HG03565 (cell line): ENCODE results near the gene PDE6B.
"Not testable (repeated sequence)": the region's sequence is repeated elsewhere in the genome, so short reads cannot be mapped to it uniquely, and the experiment has no call there.

Experiments used
- ATAC-seq: cut with Tn5 transposase; IDR thresholded peaks from one replicate; pipeline ENCODE4 v1.9.1; 2021; ENCODE audit warnings: mild to moderate bottlenecking, moderate library complexity; ENCODE audit not compliant: unreplicated experiment

Gene PDE6B

GRCh38 chr4:682490-683172, 57.3 kb downstream of the PDE6B start:
- no peak for ATAC-seq

DNA sequence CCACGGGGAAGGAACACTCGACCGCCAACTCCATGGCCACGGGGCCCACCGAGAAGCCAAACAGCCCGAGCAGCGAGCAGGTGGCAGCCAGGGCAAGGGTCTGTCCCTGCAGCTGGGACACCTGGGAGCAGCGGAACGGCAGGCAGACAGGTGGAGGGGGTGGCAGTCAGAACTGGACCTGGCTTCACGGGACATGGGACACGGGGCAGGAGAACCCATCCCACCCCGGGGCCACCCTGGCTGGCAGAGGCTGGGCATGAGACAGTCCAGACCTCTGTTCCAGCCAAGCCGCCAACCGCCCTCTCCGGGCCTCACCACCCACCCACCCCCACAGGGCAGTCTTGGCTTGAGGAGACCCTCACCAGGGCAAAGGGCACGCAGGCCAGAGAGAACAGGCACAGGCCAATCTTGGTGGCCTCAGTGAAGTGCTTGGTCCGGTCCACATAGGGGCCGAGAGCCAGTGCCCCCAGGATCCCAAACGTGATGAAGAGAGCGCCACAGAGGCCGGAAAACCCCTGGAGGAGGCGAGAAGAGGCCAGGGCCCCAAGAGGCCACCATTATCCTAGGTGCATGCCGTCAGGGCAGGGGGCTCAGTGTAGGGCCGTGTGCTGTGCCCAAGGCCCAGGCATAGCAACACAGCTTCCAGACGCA, 58.0 kb downstream of the PDE6B start:
- ATAC-seq: no peak

DNA sequence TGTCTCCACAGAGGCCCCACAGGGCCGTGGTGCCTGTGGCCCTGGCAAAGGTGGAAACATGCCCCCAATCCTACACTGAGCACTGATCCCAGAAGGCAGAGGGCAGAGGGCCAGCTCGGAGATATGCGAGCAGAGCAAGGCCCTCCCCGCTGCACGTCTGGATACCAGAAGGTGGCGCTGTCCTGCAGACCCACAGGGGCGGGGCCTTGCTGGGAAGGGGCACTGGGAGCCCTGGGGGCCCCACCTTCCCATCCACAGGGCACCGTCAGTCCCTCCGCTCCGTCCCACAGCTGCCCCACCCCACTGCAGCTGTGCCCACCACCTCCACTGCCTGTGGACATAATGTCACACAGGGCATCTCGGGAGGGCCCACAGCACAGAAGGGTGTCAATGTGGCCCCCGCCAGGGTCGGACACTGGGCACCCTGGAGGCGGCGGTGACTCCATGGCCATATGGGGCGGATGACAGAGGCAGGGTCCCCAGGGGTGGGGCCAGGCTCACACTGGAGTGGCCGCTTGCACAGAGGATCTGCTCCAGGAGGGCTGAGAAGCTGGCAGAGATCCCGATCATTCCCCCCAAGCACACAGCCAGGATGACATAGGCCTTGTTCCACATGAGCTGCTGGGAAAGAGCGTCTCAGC, 58.7 kb downstream of the PDE6B start:
- no peak for ATAC-seq

- ATAC-seq: no peak
Observed at GRCh38 chr4:684623-685327, 59.4 kb downstream of the PDE6B start.

DNA sequence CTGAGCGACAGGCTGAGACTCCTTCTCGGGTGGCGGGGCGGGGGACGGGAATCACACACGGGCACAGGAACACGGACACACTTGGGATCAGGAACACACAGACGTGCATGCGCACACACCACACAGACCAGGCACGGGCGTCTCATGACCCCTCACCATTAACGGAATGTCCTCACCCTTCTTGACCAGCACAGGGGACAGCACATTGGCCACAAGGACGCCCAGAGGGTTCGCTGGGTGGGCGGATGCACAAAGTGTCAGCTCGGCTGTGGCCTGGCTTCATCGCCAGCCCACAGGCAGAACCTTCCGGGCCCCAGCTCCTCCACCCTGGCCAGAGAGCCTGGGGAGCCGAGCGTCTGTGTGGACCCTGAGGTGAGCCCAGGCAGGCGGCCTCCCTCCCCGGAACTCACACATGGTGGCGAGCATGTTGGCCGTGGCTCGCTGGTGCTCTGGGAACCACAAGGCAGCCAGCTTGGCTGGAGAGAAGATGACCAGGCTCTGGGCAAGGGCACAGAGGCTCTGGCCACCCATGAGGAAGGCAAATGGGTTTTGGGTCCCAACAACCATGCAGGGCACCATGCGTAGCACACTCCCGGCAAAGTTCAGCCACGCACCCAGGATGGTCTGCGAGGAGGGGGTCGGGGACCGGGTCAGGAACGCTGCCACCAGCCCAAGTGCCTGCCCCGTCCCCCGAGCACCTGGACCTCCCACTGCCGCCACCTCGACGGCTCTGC, 60.5 kb downstream of the PDE6B start:
- no peak for ATAC-seq

DNA sequence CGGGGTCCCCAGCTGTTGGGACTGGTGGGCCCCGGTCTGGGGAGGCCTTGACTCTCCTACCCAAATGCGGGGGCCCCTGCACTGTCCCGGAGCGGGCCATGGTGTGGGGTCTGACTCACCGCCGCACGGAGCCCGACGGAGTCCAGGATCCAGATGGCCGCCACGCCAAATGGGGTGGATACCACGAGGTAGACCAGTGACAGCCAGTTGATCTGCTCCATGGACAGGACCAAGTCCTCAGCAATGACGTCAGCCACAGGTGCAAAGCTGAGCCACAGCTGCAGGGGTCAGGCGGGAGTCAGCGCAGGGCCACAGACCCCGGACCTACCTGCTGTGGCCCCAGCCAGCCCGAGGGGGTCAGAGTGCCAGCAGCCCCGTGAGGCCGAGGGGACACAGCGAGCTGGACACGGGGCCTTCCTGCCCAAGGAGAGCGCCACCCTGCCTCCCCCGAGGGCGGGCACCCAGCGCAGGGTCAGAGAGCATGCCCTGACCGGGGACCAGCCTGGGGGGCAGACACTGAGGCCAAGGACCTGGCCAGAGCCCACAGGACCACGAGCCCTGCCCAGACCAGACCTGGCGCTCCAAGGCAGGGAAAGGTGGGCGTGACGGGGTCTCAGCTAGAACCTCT, 61.2 kb downstream of the PDE6B start:
- ATAC-seq: no peak

DNA sequence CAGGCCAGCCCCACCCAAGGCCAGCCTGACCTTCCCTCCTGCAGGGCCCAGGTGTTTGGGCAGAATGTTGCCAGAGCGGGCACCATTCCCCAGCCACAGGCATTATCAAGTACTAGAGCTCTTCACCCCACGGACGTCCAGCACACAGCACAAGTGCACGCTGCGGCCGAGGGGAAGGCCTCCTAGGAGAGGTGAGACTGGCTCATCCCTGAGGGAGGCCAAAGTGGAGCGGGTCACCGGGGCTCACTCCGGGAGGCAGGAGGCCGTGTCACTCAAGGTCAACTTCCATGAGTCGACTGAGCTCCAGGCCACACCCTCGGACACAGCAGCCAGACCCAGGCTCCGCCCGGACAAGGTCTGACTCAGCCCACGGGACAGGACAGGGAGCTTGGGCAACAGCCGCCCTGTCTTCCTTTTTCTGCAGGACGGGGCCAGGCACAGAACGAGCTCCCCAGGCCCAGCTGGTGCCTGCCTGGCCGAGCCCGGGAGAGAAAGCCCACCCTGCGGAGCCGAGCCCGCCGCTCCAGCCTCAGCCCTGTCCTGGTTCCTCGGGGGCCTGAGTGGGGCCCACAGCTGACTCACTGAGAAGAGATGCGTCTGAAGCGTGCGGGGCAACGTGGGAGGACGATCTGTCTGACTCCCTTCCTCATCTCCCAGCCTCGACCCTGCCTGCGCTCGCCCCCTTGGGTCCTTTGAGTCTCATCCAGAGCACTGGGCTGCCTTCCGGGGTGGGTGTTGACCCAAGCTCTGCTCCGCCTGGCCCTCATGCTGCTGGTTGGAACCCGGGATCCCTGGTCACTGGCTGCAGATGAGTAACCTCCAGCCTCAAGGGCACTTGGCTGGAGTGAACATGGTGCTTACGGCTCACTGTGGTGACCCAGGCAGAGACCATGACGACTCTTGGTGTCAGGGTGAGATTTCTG, 61.9 kb downstream of the PDE6B start:
- no peak for ATAC-seq

- no peak for ATAC-seq
Observed at GRCh38 chr4:687971-688853, 62.8 kb downstream of the PDE6B start.

GRCh38 chr4:688854-689681, 63.7 kb downstream of the PDE6B start, which contains the start of gene SLC49A3:
Gene SLC49A3 (minus strand): TSS chr4:689151. CDS start chr4:689127, 24 bp downstream.
- no peak for ATAC-seq

GRCh38 chr4:689723-690122, 64.3 kb downstream of the PDE6B start:
- ATAC-seq: no peak

DNA sequence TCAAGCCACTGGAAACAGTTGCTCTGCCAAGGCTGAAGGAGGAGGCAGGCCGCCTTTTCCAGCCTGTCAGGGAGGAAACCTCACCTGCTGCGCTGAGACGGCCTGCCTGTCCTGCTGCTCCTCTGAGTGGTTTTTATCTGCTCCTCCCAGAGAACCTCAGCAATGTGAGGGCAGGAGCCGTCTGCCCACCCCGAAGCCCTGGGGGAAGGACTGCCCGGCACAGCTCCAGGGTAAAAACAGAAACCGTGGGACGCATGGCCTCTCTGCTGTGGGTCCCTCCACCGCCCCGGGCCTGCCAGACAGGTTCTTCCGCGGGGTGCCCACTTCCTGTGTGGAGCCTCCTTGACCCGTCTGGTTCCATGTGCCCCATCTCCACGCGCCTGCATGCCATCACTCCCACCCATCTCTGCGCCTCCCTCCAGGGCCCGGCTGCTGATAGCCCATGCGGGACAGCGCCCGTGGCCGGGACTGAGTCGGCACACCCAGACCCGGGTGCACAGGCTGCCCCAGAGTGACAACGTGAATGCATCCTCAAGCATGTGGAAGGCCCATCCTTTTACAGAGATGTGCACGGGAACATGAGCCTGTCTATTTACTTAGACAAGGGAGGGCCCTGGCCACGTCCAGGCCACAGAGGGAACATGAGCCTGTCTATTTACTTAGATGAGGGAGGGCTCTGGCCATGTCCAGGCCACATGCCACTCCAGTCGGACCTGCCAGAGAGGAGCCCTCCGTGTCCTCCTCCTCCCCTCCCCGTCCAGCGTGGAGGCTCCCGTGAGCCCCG, 67.6 kb downstream of the PDE6B start:
- ATAC-seq: no peak

DNA sequence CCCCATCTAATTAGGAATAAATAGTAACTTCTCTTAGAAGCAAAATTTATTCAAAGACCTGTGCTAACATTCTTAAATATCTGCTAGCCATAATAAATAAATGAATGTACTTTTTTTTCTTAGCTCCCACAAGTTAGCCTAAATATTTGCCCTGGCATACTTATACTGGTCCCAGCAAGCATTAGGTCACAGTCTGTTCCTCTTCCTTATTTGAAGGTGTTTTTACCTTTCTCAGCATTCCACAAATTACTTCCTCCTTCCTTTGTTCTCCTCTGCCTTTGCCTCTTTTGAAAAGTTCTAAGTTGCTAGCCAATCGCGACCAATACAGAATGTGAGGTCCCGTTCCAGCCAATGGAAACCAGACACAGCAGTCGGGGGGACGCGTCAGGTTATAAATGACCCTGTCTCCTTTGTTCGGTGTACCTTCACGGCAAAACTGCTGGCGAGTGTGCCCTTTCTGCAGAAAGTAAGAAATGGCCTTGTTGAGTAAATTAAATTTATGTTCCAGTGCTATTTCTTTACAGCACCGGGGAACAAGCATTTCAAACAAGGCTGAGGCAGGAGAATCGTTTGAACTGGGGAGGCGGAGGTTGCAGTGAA, 69.1 kb downstream of the PDE6B start:
- ATAC-seq: not testable (repeated sequence)

- ATAC-seq: no peak
Observed at GRCh38 chr4:699816-700580, 74.6 kb downstream of the PDE6B start.

- no peak for ATAC-seq
Observed at GRCh38 chr4:700587-701264, 75.4 kb downstream of the PDE6B start.

GRCh38 chr4:702618-703048, 77.3 kb downstream of the PDE6B start:
- ATAC-seq: no peak
